Peyer's patch (tissue), 4 donors: ENCODE measurements around the gene ZNF581. TPM values are rescaled to one million over a fixed set of nuclear protein-coding genes. Genes with fewer than 3 reads are reported as not detected.

Experiments
- DNase-seq, 3 donors: peaks; one replicate each; pipeline ENCODE4 v3.0.0-alpha.2; 2017 to 2019
- H3K27ac ChIP-seq, 4 donors: fragments of 200-600 bp; sonication (generic); one replicate each; pipeline ENCODE4 v1.5.1; 2016 to 2019
- H3K27me3 ChIP-seq, 2 donors: fragments of 200-600 bp; sonication (generic); one replicate each; pipeline ENCODE4 v1.5.1; 2019
- H3K36me3 ChIP-seq, 3 donors: fragments of 200-600 bp; sonication (generic); one replicate each; pipeline ENCODE4 v1.5.1; 2016 to 2019
- H3K4me1 ChIP-seq, 4 donors: fragments of 200-600 bp; sonication (generic); one replicate each; pipeline ENCODE4 v1.5.1; 2016 to 2019
- H3K4me3 ChIP-seq, 4 donors: fragments of 200-600 bp; sonication (generic); 1 replicate in 3 of 4; 2 replicates in 1 of 4; pipeline ENCODE4 v1.5.1; 2016 to 2019; ENCODE audit warnings: mild to moderate bottlenecking in 1 of 4
- H3K9me3 ChIP-seq, 4 donors: fragments of 200-600 bp; sonication (generic); one replicate each; pipeline ENCODE4 v1.5.1; 2016 to 2019; ENCODE audit warnings: mild to moderate bottlenecking in 1 of 4
- CTCF ChIP-seq, 6 experiments: fragments of 450-650 bp in 4 of 6; fragments of 200-600 bp in 2 of 6; sonication (generic) in 1 of 6; IDR thresholded peaks; one replicate each; pipeline ENCODE4 v1.5.1; 2017 to 2019; ENCODE audit warnings: antibody characterized with exemption in 6 of 6, mild to moderate bottlenecking in 3 of 6, moderate library complexity in 1 of 6
- POLR2A ChIP-seq, 2 donors: fragments of 450-650 bp; IDR thresholded peaks; one replicate each; pipeline ENCODE4 v1.5.1; 2017; ENCODE audit warnings: antibody characterized with exemption in 2 of 2, mild to moderate bottlenecking in 2 of 2, moderate library complexity in 2 of 2
- total RNA-seq, 4 donors: library from RNA; depleted of rRNA; stranded (reverse); fragments of >200 nt; gene quantifications; one replicate each; pipeline ENCODE4 v1.1.0, GENCODE V29; 2016

Gene ZNF581
- total RNA-seq, 4 donors from 2014 or later, result 7.7 to 28.9 (median 14.1) TPM

GRCh38 chr19:55613396-55613795 is 30.1 kb upstream of the ZNF581 start:
- H3K9me3 ChIP-seq, result no peaks in the 10 kb centered on the region
- no peak for TF ChIP-seq CTCF (IDR thresholded peaks at IDR 0.05)
- no peak for TF ChIP-seq POLR2A (IDR thresholded peaks at IDR 0.05)
- DNase-seq, result no peak
- H3K4me1 ChIP-seq, result peaks cover 0 to 7% (median 0%) of the 10 kb centered on the region in 4 donors
- no peaks in the 10 kb centered on the region for H3K27me3 ChIP-seq
- no peak overlapping the region for H3K4me3 ChIP-seq
- H3K27ac ChIP-seq, result no peak overlapping the region
- peaks cover 0 to 56% (median 0%) of the 10 kb centered on the region in 3 donors for H3K36me3 ChIP-seq

GRCh38 chr19:55613930-55614710 is 29.3 kb upstream of the ZNF581 start:
- DNase-seq, result no peak
- H3K4me3 ChIP-seq, result no peak overlapping the region
- no peak overlapping the region for H3K27ac ChIP-seq
- H3K9me3 ChIP-seq, result no peaks in the 10 kb centered on the region
- H3K27me3 ChIP-seq, result no peaks in the 10 kb centered on the region
- H3K4me1 ChIP-seq, result peaks cover 0 to 7% (median 0%) of the 10 kb centered on the region in 4 donors
- no peak for TF ChIP-seq POLR2A (IDR thresholded peaks at IDR 0.05)
- TF ChIP-seq CTCF (IDR thresholded peaks at IDR 0.05), result no peak
- H3K36me3 ChIP-seq, result peaks cover 0 to 53% (median 0%) of the 10 kb centered on the region in 3 donors

GRCh38 chr19:55614711-55615542 is 28.5 kb upstream of the ZNF581 start:
- H3K36me3 ChIP-seq, result peaks cover 0 to 44% (median 0%) of the 10 kb centered on the region in 3 donors
- H3K27me3 ChIP-seq, result no peaks in the 10 kb centered on the region
- DNase-seq, result no peak
- peaks cover 0 to 7% (median 0%) of the 10 kb centered on the region in 4 donors for H3K4me1 ChIP-seq
- no peak overlapping the region for H3K4me3 ChIP-seq
- H3K9me3 ChIP-seq, result no peaks in the 10 kb centered on the region
- no peak for TF ChIP-seq POLR2A (IDR thresholded peaks at IDR 0.05)
- no peak for TF ChIP-seq CTCF (IDR thresholded peaks at IDR 0.05)
- no peak overlapping the region for H3K27ac ChIP-seq

GRCh38 chr19:55615543-55616394 is 27.7 kb upstream of the ZNF581 start:
- Histone ChIP-seq H3K4me3 (no peak overlapping the region), H3K27me3 (no peaks in the 10 kb centered on the region), H3K4me1 (peaks cover 0 to 7% (median 0%) of the 10 kb centered on the region in 4 donors), H3K27ac (no peak overlapping the region), H3K9me3 (no peaks in the 10 kb centered on the region), H3K36me3 (peaks cover 0 to 37% (median 0%) of the 10 kb centered on the region in 3 donors)
- DNase-seq, result no peak
- TF ChIP-seq POLR2A (IDR thresholded peaks at IDR 0.05) (no peak), CTCF (IDR thresholded peaks at IDR 0.05) (no peak)

- Histone ChIP-seq H3K27me3 (no peaks in the 10 kb centered on the region), H3K27ac (no peak overlapping the region), H3K9me3 (no peaks in the 10 kb centered on the region), H3K4me1 (peaks cover 0 to 2% (median 0%) of the 10 kb centered on the region in 4 donors), H3K36me3 (peaks cover 0 to 43% (median 0%) of the 10 kb centered on the region in 3 donors), H3K4me3 (no peak overlapping the region)
- TF ChIP-seq CTCF (IDR thresholded peaks at IDR 0.05), result no peak
- no peak for DNase-seq
Observed at GRCh38 chr19:55616395-55616875, 27.0 kb upstream of the ZNF581 start.
